SK-N-SH (cell line): Measurements from ENCODE around the gene MEIS2. TPM values are rescaled to one million over a fixed set of nuclear protein-coding genes. Genes with fewer than 3 reads are reported as not detected.

Experiments
- CTCF ChIA-PET: fragments of 300-600, 350-600 bp; formaldehyde crosslinking; extraction: SDS; loops from one replicate; lab custom pipeline; 2021; lab: Yijun Ruan, JAX
- POLR2A ChIA-PET: fragments of 350-600 bp; sonication (Branson Sonifier 250); formaldehyde crosslinking; extraction: SDS; loops from one replicate; lab custom pipeline; 2020; ENCODE audit warnings: antibody characterized with exemption, inconsistent platforms; lab: Yijun Ruan, JAX
- DNase-seq: peaks from one replicate; pipeline ENCODE4 v3.0.0; 2012
- H2AFZ ChIP-seq: fragments of 200-600 bp; sonication (generic); 2 replicates; pipeline ENCODE4 v1.8.1; 2016; ENCODE audit warnings: antibody characterized with exemption, mild to moderate bottlenecking, low read depth
- H3F3A ChIP-seq: fragments of 200-600 bp; sonication (generic); replicated peaks from 2 replicates; pipeline ENCODE3; 2016; ENCODE audit warnings: antibody characterized with exemption, mild to moderate bottlenecking; ENCODE audit not compliant: insufficient read depth
- H3K27ac ChIP-seq, 2 experiments: fragments of 200-500 bp in 1 of 2; fragments of 200-600 bp in 1 of 2; sonication (Bioruptor generic) in 1 of 2; sonication (generic), shearing (Covaris generic) in 1 of 2; 2 replicates each; pipeline versions ENCODE4 v1.5.1 to v1.6.1; 2014 to 2016; ENCODE audit warnings: low read depth in 2 of 2, inconsistent platforms in 1 of 2, low read length in 1 of 2, mild to moderate bottlenecking in 1 of 2, mixed read lengths in 1 of 2
- H3K27me3 ChIP-seq: fragments of 200-600 bp; sonication (generic), shearing (Covaris generic); 2 replicates; pipeline ENCODE4 v1.6.1; 2016; ENCODE audit warnings: mixed run types; ENCODE audit not compliant: insufficient read depth
- H3K36me3 ChIP-seq, 2 experiments: fragments of 200-500 bp in 1 of 2; fragments of 200-600 bp in 1 of 2; sonication (Bioruptor generic) in 1 of 2; sonication (generic) in 1 of 2; replicated peaks in 1 of 2; 2 replicates each; pipeline versions ENCODE3 to v1.5.1; 2014 to 2016; ENCODE audit warnings: low read length in 1 of 2, mild to moderate bottlenecking in 1 of 2; ENCODE audit not compliant: insufficient read depth in 2 of 2, control insufficient read depth in 1 of 2
- H3K4me1 ChIP-seq, 2 experiments: fragments of 200-500 bp in 1 of 2; fragments of 200-600 bp in 1 of 2; sonication (Bioruptor generic) in 1 of 2; sonication (generic), shearing (Covaris generic) in 1 of 2; 2 replicates each; pipeline versions ENCODE4 v1.5.1 to v1.6.1; 2014 to 2016; ENCODE audit warnings: low read depth in 1 of 2, low read length in 1 of 2, mixed run types in 1 of 2; ENCODE audit not compliant: insufficient read depth in 2 of 2, control insufficient read depth in 1 of 2
- H3K4me2 ChIP-seq: fragments of 200-600 bp; sonication (generic), shearing (Covaris generic); 2 replicates; pipeline ENCODE4 v1.6.1; 2017; ENCODE audit warnings: mixed run types
- H3K4me3 ChIP-seq, 2 experiments: fragments of 200-500 bp in 1 of 2; fragments of 200-600 bp in 1 of 2; sonication (Bioruptor generic) in 1 of 2; sonication (generic), shearing (Covaris generic) in 1 of 2; 2 replicates each; pipeline versions ENCODE4 v1.5.1 to v1.8.1; 2014 to 2016; ENCODE audit warnings: low read depth in 2 of 2, inconsistent platforms in 1 of 2, low read length in 1 of 2, mild to moderate bottlenecking in 1 of 2, mixed read lengths in 1 of 2, moderate library complexity in 1 of 2
- H3K79me2 ChIP-seq: fragments of 200-600 bp; sonication (generic); 2 replicates; pipeline ENCODE4 v1.8.1; 2017; ENCODE audit warnings: mild to moderate bottlenecking; ENCODE audit not compliant: insufficient read depth
- H3K9ac ChIP-seq: fragments of 200-600 bp; sonication (generic); 2 replicates; pipeline ENCODE4 v1.6.1; 2017; ENCODE audit warnings: mixed run types
- H3K9me2 ChIP-seq: fragments of 200-600 bp; sonication (generic); 2 replicates; pipeline ENCODE4 v1.6.1; 2017; ENCODE audit warnings: mixed run types
- H3K9me3 ChIP-seq: fragments of 200-600 bp; sonication (generic); 2 replicates; pipeline ENCODE4 v1.6.1; 2017; ENCODE audit warnings: mixed run types, mild to moderate bottlenecking, moderate library complexity
- H4K20me1 ChIP-seq: fragments of 200-600 bp; sonication (generic); 2 replicates; pipeline ENCODE4 v1.6.1; 2017; ENCODE audit warnings: mild to moderate bottlenecking, mixed run types; ENCODE audit not compliant: insufficient read depth
- FOSL2 ChIP-seq: IDR thresholded peaks from 2 replicates; pipeline ENCODE4 v1.4.0; 2012; ENCODE audit warnings: low read depth, mild to moderate bottlenecking, moderate library complexity, borderline replicate concordance
- FOXJ3 ChIP-seq: sonication (generic); formaldehyde crosslinking; IDR thresholded peaks from 2 replicates; pipeline ENCODE4 v1.5.1; 2020; ENCODE audit warnings: mild to moderate bottlenecking, missing genetic modification reagents
- GABPA ChIP-seq: IDR thresholded peaks from 2 replicates; pipeline ENCODE4 v1.4.0; 2012; ENCODE audit warnings: low read depth, mild to moderate bottlenecking
- MEF2A ChIP-seq: IDR thresholded peaks from 2 replicates; pipeline ENCODE4 v1.4.0; 2012; ENCODE audit warnings: low read depth, borderline replicate concordance
- NFIC ChIP-seq: IDR thresholded peaks from 2 replicates; pipeline ENCODE4 v1.4.0; 2012; ENCODE audit warnings: borderline replicate concordance
- NRF1 ChIP-seq: IDR thresholded peaks from 2 replicates; pipeline ENCODE4 v1.6.1; 2012; ENCODE audit warnings: low read depth, mild to moderate bottlenecking, low read length
- POLR2AphosphoS5 ChIP-seq: IDR thresholded peaks from 2 replicates; pipeline ENCODE4 v1.6.1; 2012; ENCODE audit warnings: low read depth, low read length
- RAD21 ChIP-seq: IDR thresholded peaks from 2 replicates; pipeline ENCODE4 v1.6.1; 2012; ENCODE audit warnings: mild to moderate bottlenecking, low read length
- RCOR1 ChIP-seq: fragments of 150-350 bp; IDR thresholded peaks from 2 replicates; pipeline ENCODE4 v1.6.1; 2017; ENCODE audit warnings: antibody characterized with exemption, low read length
- RXRA ChIP-seq: IDR thresholded peaks from 2 replicates; pipeline ENCODE4 v1.4.0; 2012; ENCODE audit warnings: low read depth, mild to moderate bottlenecking, borderline replicate concordance
- SMC3 ChIP-seq: IDR thresholded peaks from 2 replicates; pipeline ENCODE4 v1.6.1; 2012; ENCODE audit warnings: low read depth, low read length, improper control_type of control experiment
- TAF1 ChIP-seq: IDR thresholded peaks from 2 replicates; pipeline ENCODE4 v1.6.1; 2012; ENCODE audit warnings: low read depth, mild to moderate bottlenecking, low read length, moderate library complexity, borderline replicate concordance
- WGBS: methylation state at CpG from one replicate; pipeline ENCODE4 v1.1.6; 2017; ENCODE audit warnings: low lambda C conversion rate; 5-methylcytosine and 5-hydroxymethylcytosine counted together
- polyA plus RNA-seq, 3 experiments: library from polyadenylated mRNA; depleted of rRNA; stranded (reverse); fragments of >200 nt; gene quantifications; 2 replicates each; pipeline ENCODE4 v1.2.3, GENCODE V29; 2012
- TF ChIP-seq, protein P1 (sequence below): IDR thresholded peaks from 2 replicates; pipeline ENCODE4 v1.4.0; 2012; ENCODE audit warnings: low read depth
- TF ChIP-seq, protein P2 (sequence below): fragments of 150-350 bp; IDR thresholded peaks from 2 replicates; pipeline ENCODE4 v1.6.1; 2016; ENCODE audit warnings: mild to moderate bottlenecking, low read depth, low read length
- TF ChIP-seq, protein P3 (sequence below): IDR thresholded peaks from 2 replicates; pipeline ENCODE4 v1.4.0; 2012; ENCODE audit warnings: low read depth, borderline replicate concordance

The MEIS2 gene
- polyA plus RNA-seq, 1 of the 3 experiments (the other 2 are of a cell fraction), result 146 TPM

DNA sequence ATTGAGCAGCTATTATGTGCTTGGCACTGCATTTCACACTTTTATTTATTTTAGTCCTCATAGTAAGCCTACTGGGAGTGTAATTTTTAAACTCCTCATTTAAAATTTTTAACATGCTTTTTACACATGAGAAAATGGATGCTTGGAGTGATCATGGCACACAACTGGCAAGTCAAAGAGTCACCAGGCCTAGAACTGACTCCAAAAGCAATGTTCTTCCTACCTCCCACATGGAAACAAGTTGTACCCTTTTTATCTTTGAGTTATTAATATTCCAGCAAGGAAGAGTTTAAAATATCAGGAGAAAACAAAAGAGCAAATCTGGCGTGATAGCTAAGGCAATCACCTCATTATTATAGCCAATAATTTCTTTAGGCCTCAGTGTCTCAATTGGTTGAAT is 100.6 kb downstream of the MEIS2 start:
- Histone ChIP-seq H3K4me3 (no peak overlapping the region), H3K9me2 (no peaks in the 10 kb centered on the region), H3K79me2 (peaks cover 61% of the 10 kb centered on the region; the same call in 1 of the 2 replicates), H3F3A (no peaks in the 10 kb centered on the region), H3K36me3 (peaks cover 37 to 71% of the 10 kb centered on the region in 2 experiments), H3K27me3 (no peaks in the 10 kb centered on the region), H2AFZ (no peak overlapping the region), H3K9ac (no peak overlapping the region), H3K27ac (peak overlapping the region in 1 of 2 experiments; percentile 16; a peak in 1 of 4 replicates), H3K9me3 (no peaks in the 10 kb centered on the region), H3K4me1 (peaks cover 0 to 19% of the 10 kb centered on the region in 2 experiments; a peak in 2 of 4 replicates), H3K4me2 (no peak overlapping the region), H4K20me1 (peaks cover 24% of the 10 kb centered on the region; the same call in 1 of the 2 replicates)
- 100% methylated on average over 1 of the region's 1 CpG for WGBS
- POLR2A ChIA-PET, result no interaction called here
- no peak for DNase-seq
- CTCF ChIA-PET, result no interaction called here
- TF ChIP-seq, protein P1, sequence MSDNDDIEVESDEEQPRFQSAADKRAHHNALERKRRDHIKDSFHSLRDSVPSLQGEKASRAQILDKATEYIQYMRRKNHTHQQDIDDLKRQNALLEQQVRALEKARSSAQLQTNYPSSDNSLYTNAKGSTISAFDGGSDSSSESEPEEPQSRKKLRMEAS, result no peak
- no peak for TF ChIP-seq NFIC
- TF ChIP-seq GABPA, result no peak
- no peak for TF ChIP-seq TAF1
- no peak for TF ChIP-seq MEF2A
- no peak for TF ChIP-seq RCOR1
- no peak for TF ChIP-seq SMC3
- TF ChIP-seq, protein P2, sequence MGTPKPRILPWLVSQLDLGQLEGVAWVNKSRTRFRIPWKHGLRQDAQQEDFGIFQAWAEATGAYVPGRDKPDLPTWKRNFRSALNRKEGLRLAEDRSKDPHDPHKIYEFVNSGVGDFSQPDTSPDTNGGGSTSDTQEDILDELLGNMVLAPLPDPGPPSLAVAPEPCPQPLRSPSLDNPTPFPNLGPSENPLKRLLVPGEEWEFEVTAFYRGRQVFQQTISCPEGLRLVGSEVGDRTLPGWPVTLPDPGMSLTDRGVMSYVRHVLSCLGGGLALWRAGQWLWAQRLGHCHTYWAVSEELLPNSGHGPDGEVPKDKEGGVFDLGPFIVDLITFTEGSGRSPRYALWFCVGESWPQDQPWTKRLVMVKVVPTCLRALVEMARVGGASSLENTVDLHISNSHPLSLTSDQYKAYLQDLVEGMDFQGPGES, result no peak
- TF ChIP-seq FOSL2, result no peak

DNA sequence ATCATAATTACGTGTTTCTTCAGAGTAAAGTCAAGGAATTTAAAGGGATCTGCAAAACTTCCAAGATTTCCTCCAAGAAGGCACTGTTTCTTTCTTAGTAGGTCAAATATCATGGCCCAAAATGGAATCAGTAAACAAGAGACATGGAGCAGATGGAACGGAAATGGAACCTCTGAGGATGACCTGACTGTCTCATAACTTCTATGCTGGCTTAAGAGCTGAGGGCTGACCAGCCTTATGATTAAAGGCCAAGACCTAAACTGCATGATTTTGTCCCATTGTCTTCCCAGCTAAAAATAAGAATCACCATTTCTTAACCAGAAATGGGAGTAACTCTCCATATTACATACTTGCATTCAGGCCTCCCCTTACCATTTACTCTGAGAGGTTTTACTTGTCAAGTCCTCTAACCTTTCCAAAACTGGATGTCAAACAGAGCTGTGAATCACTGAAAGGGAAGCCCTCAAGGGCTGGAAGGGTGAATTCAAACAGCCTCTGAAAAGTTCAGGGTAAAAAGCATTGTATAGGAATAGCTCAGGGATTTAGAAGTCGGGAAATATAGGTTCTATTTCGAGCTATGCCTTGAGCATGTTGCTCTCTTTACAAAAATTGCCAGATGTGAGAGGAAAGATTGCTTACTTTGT is 103.7 kb downstream of the MEIS2 start:
- H3K4me3 ChIP-seq, result no peak overlapping the region
- H3K9me2 ChIP-seq, result no peaks in the 10 kb centered on the region
- peaks cover 36 to 68% of the 10 kb centered on the region in 2 experiments for H3K36me3 ChIP-seq
- peaks cover 61% of the 10 kb centered on the region for H3K79me2 ChIP-seq
- peaks cover 0 to 19% of the 10 kb centered on the region in 2 experiments; a peak in 2 of 4 replicates for H3K4me1 ChIP-seq
- H3K9me3 ChIP-seq, result no peaks in the 10 kb centered on the region
- H3F3A ChIP-seq, result peaks cover 9% of the 10 kb centered on the region
- peak overlapping the region in 1 of 2 experiments; percentile 67; a peak in 2 of 4 replicates for H3K27ac ChIP-seq
- H3K4me2 ChIP-seq, result no peak overlapping the region
- POLR2A ChIA-PET, result no interaction called here
- peaks cover 19% of the 10 kb centered on the region; the same call in 1 of the 2 replicates for H4K20me1 ChIP-seq
- H3K9ac ChIP-seq, result no peak overlapping the region
- no peak for TF ChIP-seq NRF1
- no peak for TF ChIP-seq FOXJ3 (CRISPR knock-in tag)
- TF ChIP-seq, protein P3, sequence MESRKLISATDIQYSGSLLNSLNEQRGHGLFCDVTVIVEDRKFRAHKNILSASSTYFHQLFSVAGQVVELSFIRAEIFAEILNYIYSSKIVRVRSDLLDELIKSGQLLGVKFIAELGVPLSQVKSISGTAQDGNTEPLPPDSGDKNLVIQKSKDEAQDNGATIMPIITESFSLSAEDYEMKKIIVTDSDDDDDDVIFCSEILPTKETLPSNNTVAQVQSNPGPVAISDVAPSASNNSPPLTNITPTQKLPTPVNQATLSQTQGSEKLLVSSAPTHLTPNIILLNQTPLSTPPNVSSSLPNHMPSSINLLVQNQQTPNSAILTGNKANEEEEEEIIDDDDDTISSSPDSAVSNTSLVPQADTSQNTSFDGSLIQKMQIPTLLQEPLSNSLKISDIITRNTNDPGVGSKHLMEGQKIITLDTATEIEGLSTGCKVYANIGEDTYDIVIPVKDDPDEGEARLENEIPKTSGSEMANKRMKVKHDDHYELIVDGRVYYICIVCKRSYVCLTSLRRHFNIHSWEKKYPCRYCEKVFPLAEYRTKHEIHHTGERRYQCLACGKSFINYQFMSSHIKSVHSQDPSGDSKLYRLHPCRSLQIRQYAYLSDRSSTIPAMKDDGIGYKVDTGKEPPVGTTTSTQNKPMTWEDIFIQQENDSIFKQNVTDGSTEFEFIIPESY, result no peak
- TF ChIP-seq POLR2AphosphoS5, result peak; percentile 11; the same call in 1 of the 2 replicates
- no peak for TF ChIP-seq RXRA
- TF ChIP-seq RAD21, result no peak
- TF ChIP-seq, protein P1, result no peak
- H2AFZ ChIP-seq, result no peak overlapping the region
- H3K27me3 ChIP-seq, result no peaks in the 10 kb centered on the region
- DNase-seq, result no peak
- CTCF ChIA-PET, result interaction anchor here (0.7 to 1.1 kb wide), 3 partner anchors 10 to 595 kb away, joined by 3 to 4 read pairs (median 3); no protein-coding TSS in a partner anchor
- WGBS, result 93% methylated on average over 4 of the region's 4 CpGs
